HEK293T (cell line): ENCODE measurements around the gene MTERF4.

Experiments used
- BHLHE40 ChIP-seq: fragments of 450-650 bp; IDR thresholded peaks from 2 replicates; pipeline ENCODE4 v1.6.1; 2016; ENCODE audit warnings: mild to moderate bottlenecking, moderate library complexity, borderline replicate concordance
- ELF4 ChIP-seq: fragments of 450-650 bp; IDR thresholded peaks from 2 replicates; pipeline ENCODE4 v1.6.1; 2017; ENCODE audit warnings: antibody characterized with exemption
- FOXA1 ChIP-seq: fragments of 450-650 bp; IDR thresholded peaks from 2 replicates; pipeline ENCODE4 v1.6.1; 2016; ENCODE audit warnings: mild to moderate bottlenecking
- FOXK2 ChIP-seq: fragments of 450-650 bp; IDR thresholded peaks from 2 replicates; pipeline ENCODE4 v1.6.1; 2016; ENCODE audit warnings: mild to moderate bottlenecking
- FOXM1 ChIP-seq: fragments of 450-650 bp; IDR thresholded peaks from 2 replicates; pipeline ENCODE4 v1.6.1; 2017; ENCODE audit warnings: mild to moderate bottlenecking, borderline replicate concordance
- HDGF ChIP-seq: fragments of 450-650 bp; IDR thresholded peaks from 2 replicates; pipeline ENCODE4 v1.6.1; 2017; ENCODE audit warnings: antibody characterized with exemption, borderline replicate concordance
- L3MBTL2 ChIP-seq: fragments of 450-650 bp; conservative IDR thresholded peaks from 2 replicates; pipeline ENCODE4 v1.6.1; 2016; ENCODE audit warnings: mild to moderate bottlenecking
- LEF1 ChIP-seq: fragments of 450-650 bp; IDR thresholded peaks from 2 replicates; pipeline ENCODE4 v1.6.1; 2017; ENCODE audit warnings: mild to moderate bottlenecking, borderline replicate concordance
- NFRKB ChIP-seq: fragments of 450-650 bp; IDR thresholded peaks from 2 replicates; pipeline ENCODE4 v1.6.1; 2016; ENCODE audit warnings: mild to moderate bottlenecking, moderate library complexity
- PKNOX1 ChIP-seq: fragments of 450-650 bp; IDR thresholded peaks from 2 replicates; pipeline ENCODE4 v1.6.1; 2016
- SP1 ChIP-seq: fragments of 450-650 bp; IDR thresholded peaks from 2 replicates; pipeline ENCODE4 v1.6.1; 2017
- SUZ12 ChIP-seq: fragments of 450-650 bp; IDR thresholded peaks from 2 replicates; pipeline ENCODE4 v1.6.1; 2016; ENCODE audit warnings: mild to moderate bottlenecking
- TARDBP ChIP-seq: fragments of 450-650 bp; IDR thresholded peaks from 2 replicates; pipeline ENCODE4 v1.6.1; 2016
- ZNF384 ChIP-seq: fragments of 450-650 bp; IDR thresholded peaks from 2 replicates; pipeline ENCODE4 v1.6.1; 2016

GRCh38 chr2:241126771-241127202, 24.7 kb upstream of the MTERF4 start:
- TF ChIP-seq FOXA1 (no peak), ELF4 (no peak), BHLHE40 (no peak), L3MBTL2 (no peak), FOXM1 (no peak), TARDBP (no peak), SUZ12 (no peak), FOXK2 (no peak), SP1 (no peak), NFRKB (no peak), ZNF384 (no peak), PKNOX1 (no peak), HDGF (no peak), LEF1 (no peak)
